ENCODE measurements around the gene ZBTB4. TPM values are rescaled to one million over a fixed set of nuclear protein-coding genes. Genes with fewer than 3 reads are reported as not detected.

Gene ZBTB4
- total RNA-seq, 1 experiment from 2014 or later = 17.1 TPM

DNA sequence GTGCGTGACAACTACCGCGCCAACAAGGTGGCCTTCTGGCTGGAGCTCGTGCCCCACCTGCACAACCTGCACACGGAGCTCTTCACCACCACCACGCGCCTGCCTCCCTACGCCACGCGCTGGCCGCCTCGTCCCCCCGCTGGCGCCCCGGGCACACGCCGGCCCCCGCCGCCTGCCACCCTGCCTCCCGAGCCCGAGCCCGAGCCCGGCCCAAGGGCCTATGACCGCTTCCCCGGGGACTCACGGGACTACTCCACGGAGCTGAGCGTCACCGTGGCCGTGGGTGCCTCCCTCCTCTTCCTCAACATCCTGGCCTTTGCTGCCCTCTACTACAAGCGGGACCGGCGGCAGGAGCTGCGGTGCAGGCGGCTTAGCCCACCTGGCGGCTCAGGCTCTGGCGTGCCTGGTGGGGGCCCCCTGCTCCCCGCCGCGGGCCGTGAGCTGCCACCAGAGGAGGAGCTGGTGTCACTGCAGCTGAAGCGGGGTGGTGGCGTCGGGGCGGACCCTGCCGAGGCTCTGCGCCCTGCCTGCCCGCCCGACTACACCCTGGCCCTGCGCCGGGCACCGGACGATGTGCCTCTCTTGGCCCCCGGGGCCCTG, 62.3 kb downstream of the ZBTB4 start:
- Histone ChIP-seq H3K4me1 (ENCODE audit: control insufficient read depth in 1 of 2, insufficient read depth in 2 of 2, low read length in 2 of 2) (peaks cover 0 to 3% of the 10 kb centered on the region in 2 experiments; a peak in 1 of 4 replicates), H3K36me3 (ENCODE audit: control insufficient read depth in 1 of 2, insufficient read depth in 2 of 2, low read length in 2 of 2) (peaks cover 0 to 3% of the 10 kb centered on the region in 2 experiments; a peak in 1 of 4 replicates), H2AFZ (ENCODE audit: low read depth, low read length, poor library complexity, severe bottlenecking) (no peak overlapping the region), H3K9me2 (ENCODE audit: insufficient read depth) (no peaks in the 10 kb centered on the region), H3K9ac (ENCODE audit: low read length) (no peak overlapping the region), H3K27ac (ENCODE audit: low read depth, low read length) (no peak overlapping the region), H3K4me3 (replicated peaks in 1 of 2; ENCODE audit: low read depth in 1 of 2, low read length in 2 of 2) (no peak overlapping the region), H3K27me3 (ENCODE audit: insufficient read depth, low read length) (no peaks in the 10 kb centered on the region), H3K79me2 (ENCODE audit: insufficient read depth, low read length) (no peaks in the 10 kb centered on the region), H4K20me1 (ENCODE audit: insufficient read depth) (no peaks in the 10 kb centered on the region), H3K9me3 (ENCODE audit: control insufficient read depth in 1 of 2, insufficient read depth in 1 of 2, low read depth in 1 of 2, low read length in 2 of 2) (no peaks in the 10 kb centered on the region), H3K4me2 (ENCODE audit: low read length) (no peak overlapping the region)
- ATAC-seq (no peak), DNase-seq (ENCODE audit: low read depth, low spot score) (no peak)
- BruUV-seq (replicated peaks) = no TSS peak
- TF ChIP-seq ZFX (IDR thresholded peaks at IDR 0.05) (no peak), POLR2A (IDR thresholded peaks at IDR 0.05; ENCODE audit: borderline replicate concordance, extremely low read depth, insufficient read depth, insufficient read length) (no peak)
- TF ChIP-seq, protein P1, sequence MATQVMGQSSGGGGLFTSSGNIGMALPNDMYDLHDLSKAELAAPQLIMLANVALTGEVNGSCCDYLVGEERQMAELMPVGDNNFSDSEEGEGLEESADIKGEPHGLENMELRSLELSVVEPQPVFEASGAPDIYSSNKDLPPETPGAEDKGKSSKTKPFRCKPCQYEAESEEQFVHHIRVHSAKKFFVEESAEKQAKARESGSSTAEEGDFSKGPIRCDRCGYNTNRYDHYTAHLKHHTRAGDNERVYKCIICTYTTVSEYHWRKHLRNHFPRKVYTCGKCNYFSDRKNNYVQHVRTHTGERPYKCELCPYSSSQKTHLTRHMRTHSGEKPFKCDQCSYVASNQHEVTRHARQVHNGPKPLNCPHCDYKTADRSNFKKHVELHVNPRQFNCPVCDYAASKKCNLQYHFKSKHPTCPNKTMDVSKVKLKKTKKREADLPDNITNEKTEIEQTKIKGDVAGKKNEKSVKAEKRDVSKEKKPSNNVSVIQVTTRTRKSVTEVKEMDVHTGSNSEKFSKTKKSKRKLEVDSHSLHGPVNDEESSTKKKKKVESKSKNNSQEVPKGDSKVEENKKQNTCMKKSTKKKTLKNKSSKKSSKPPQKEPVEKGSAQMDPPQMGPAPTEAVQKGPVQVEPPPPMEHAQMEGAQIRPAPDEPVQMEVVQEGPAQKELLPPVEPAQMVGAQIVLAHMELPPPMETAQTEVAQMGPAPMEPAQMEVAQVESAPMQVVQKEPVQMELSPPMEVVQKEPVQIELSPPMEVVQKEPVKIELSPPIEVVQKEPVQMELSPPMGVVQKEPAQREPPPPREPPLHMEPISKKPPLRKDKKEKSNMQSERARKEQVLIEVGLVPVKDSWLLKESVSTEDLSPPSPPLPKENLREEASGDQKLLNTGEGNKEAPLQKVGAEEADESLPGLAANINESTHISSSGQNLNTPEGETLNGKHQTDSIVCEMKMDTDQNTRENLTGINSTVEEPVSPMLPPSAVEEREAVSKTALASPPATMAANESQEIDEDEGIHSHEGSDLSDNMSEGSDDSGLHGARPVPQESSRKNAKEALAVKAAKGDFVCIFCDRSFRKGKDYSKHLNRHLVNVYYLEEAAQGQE (IDR thresholded peaks at IDR 0.05; ENCODE audit: low read depth) = no peak
- intact Hi-C loops (cut with micrococcal nuclease) = no loop called here
- CTCF ChIA-PET = no interaction called here
- POLR2A ChIA-PET = interaction anchor here (0.6 kb wide), 1 partner anchor 13 kb away, joined by 6 read pairs; the partner anchor contains the start of gene TMEM256
- RAD21 ChIA-PET (ENCODE audit: low non-redundant PET in 1 of 2, low total read pairs in 2 of 2, uncharacterized antibody in 2 of 2, unreplicated experiment in 2 of 2) = no interaction called here

DNA sequence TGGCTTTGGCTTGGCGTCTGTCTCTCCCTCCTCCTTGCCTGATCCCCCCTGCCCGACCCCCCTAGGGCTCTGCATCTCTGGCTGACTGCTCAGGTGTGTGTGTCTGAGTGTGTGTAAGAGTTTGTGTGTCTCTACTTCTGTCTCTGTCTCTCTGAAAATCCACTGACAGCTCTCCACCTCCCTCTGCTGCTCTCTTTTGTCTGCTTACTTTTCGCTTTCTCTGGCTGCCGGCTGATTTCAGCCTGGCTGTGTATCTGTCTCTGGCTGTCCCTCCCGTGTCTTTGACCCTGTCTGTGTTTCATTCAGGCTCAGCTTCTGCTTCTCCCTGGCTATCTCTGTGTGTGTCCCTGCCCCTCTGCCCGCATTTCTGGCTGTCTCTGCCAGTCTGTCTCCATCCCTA, 63.1 kb downstream of the ZBTB4 start:
- RAD21 ChIA-PET (ENCODE audit: low non-redundant PET in 1 of 2, low total read pairs in 2 of 2, uncharacterized antibody in 2 of 2, unreplicated experiment in 2 of 2) = no interaction called here
- CTCF ChIA-PET = no interaction called here
- DNase-seq (ENCODE audit: low read depth, low spot score) = no peak
- Histone ChIP-seq H3K4me2 (ENCODE audit: low read length) (no peak overlapping the region), H3K27ac (ENCODE audit: low read depth, low read length) (no peak overlapping the region), H3K36me3 (ENCODE audit: control insufficient read depth in 1 of 2, insufficient read depth in 2 of 2, low read length in 2 of 2) (peaks cover 0 to 3% of the 10 kb centered on the region in 2 experiments; a peak in 1 of 4 replicates), H3K9me3 (ENCODE audit: control insufficient read depth in 1 of 2, insufficient read depth in 1 of 2, low read depth in 1 of 2, low read length in 2 of 2) (no peaks in the 10 kb centered on the region), H3K4me1 (ENCODE audit: control insufficient read depth in 1 of 2, insufficient read depth in 2 of 2, low read length in 2 of 2) (peaks cover 0 to 3% of the 10 kb centered on the region in 2 experiments; a peak in 1 of 4 replicates), H3K27me3 (ENCODE audit: insufficient read depth, low read length) (no peaks in the 10 kb centered on the region), H2AFZ (ENCODE audit: low read depth, low read length, poor library complexity, severe bottlenecking) (no peak overlapping the region), H3K9me2 (ENCODE audit: insufficient read depth) (no peaks in the 10 kb centered on the region), H3K4me3 (replicated peaks in 1 of 2; ENCODE audit: low read depth in 1 of 2, low read length in 2 of 2) (no peak overlapping the region), H3K9ac (ENCODE audit: low read length) (no peak overlapping the region), H4K20me1 (ENCODE audit: insufficient read depth) (no peaks in the 10 kb centered on the region), H3K79me2 (ENCODE audit: insufficient read depth, low read length) (no peaks in the 10 kb centered on the region)
- POLR2A ChIA-PET = no interaction called here
- ATAC-seq = no peak
- intact Hi-C loops (cut with micrococcal nuclease) = no loop called here
- no TSS peak for BruUV-seq (replicated peaks)
- no peak for TF ChIP-seq YY1 (IDR thresholded peaks at IDR 0.05; ENCODE audit: extremely low read depth, insufficient replicate concordance, low read depth, low read length)

Measured in HCT116 (cell line).